Effector memory CD8-positive, alpha-beta T cell (primary cell): ENCODE measurements around the gene DCC.

Source experiments
- ATAC-seq: fragments of 150-1000 bp; cut with Tn5 transposase; replicated peaks from 2 replicates; pipeline ENCODE4 v1.10.0; 2021; ENCODE audit warnings: mild to moderate bottlenecking, moderate library complexity
- DNase-seq, 3 experiments: peaks; one replicate each; pipeline ENCODE4 v3.0.0; 2021
- H3K27ac Mint-ChIP-seq, 2 donors: one replicate each; pipeline ENCODE4 v1.8.0; 2022; ENCODE audit warnings: mild to moderate bottlenecking in 2 of 2, mixed read lengths in 2 of 2, moderate library complexity in 2 of 2
- H3K27me3 Mint-ChIP-seq, 2 donors: one replicate each; pipeline ENCODE4 v1.8.0; 2022; ENCODE audit warnings: mixed read lengths in 2 of 2
- H3K36me3 Mint-ChIP-seq: one replicate; pipeline ENCODE4 v1.8.0; 2022; ENCODE audit warnings: mild to moderate bottlenecking, moderate library complexity, mixed read lengths; ENCODE audit not compliant: insufficient read depth
- H3K4me1 Mint-ChIP-seq, 2 donors: one replicate each; pipeline ENCODE4 v1.8.0; 2022; ENCODE audit warnings: low read depth in 2 of 2, mixed read lengths in 2 of 2
- H3K4me3 Mint-ChIP-seq, 2 donors: one replicate each; pipeline ENCODE4 v1.8.0; 2022; ENCODE audit warnings: mild to moderate bottlenecking in 2 of 2, mixed read lengths in 2 of 2, moderate library complexity in 2 of 2
- H3K9me3 Mint-ChIP-seq, 2 donors: one replicate each; pipeline ENCODE4 v1.8.0; 2022; ENCODE audit warnings: mixed read lengths in 2 of 2

DCC gene

DNA sequence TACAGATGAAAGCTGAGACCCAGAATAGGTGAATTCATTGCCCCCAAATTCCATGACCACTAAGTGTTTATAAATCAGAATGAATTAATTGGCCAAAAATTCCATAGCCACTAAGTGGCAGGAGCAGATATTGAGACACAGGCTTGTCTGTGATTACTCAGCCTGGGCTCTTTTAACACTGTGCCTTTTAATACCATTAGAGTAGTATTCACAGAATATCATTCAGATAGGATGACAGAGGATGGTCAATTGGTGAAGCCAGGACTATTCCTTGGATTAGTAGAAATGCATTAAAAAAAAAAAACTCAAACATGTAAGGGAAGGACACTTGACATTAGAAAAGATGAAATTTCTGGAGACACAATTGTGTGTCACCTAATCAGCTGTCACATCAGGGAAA is 698.6 kb downstream of the DCC start:
- Mint-ChIP-seq H3K4me1 (no peaks in the 10 kb centered on the region), H3K27ac (no peak overlapping the region), H3K4me3 (no peak overlapping the region), H3K27me3 (no peaks in the 10 kb centered on the region), H3K9me3 (peaks cover 6% of the 10 kb centered on the region in 2 donors), H3K36me3 (no peaks in the 10 kb centered on the region)
- DNase-seq (no peak), ATAC-seq (no peak)

DNA sequence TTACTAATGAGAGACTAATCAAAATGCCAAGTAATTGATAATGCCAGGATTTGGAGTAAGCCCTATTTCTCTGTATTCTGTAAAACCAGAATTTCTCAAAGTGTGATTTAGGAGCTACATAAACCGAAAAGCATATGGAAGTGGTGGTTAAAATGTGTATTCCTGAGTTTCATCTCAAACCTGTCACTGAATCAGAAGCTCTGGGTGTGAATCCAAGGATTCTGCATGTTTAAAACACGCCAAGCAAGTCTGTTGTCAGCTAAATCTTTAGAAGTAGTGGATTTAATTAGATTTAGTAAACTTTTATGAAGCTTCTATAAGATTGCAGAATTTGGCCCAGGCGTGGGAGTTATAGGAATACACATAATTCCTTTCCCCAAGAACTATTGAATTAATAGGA is 700.3 kb downstream of the DCC start:
- no peaks in the 10 kb centered on the region for H3K27me3 Mint-ChIP-seq
- no peak overlapping the region for H3K27ac Mint-ChIP-seq
- peaks cover 6% of the 10 kb centered on the region in 2 donors for H3K9me3 Mint-ChIP-seq
- DNase-seq, result no peak
- H3K4me1 Mint-ChIP-seq, result no peaks in the 10 kb centered on the region
- no peak overlapping the region for H3K4me3 Mint-ChIP-seq
- no peaks in the 10 kb centered on the region for H3K36me3 Mint-ChIP-seq
- no peak for ATAC-seq

DNA sequence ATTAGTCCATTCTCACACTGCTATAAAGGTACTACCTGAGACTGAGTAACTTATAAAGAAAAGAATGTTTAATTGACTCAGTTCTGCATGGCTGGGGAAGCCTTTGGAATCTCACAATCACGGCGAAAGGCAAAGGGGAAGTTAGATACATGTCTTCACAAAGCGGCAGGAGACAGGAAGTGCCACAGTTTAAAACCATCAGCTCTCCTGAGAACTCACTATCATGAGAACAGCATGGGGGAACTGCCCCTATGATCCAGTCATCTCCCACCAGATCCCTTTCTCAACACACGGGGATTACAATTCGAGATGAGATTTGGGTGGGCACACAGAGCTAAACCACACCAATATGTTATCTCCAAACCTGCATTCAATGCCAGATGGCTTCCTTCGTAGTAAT is 716.1 kb downstream of the DCC start:
- no peak for ATAC-seq
- H3K4me1 Mint-ChIP-seq, result no peaks in the 10 kb centered on the region
- H3K27me3 Mint-ChIP-seq, result no peaks in the 10 kb centered on the region
- peaks cover 2 to 17% of the 10 kb centered on the region in 2 donors for H3K9me3 Mint-ChIP-seq
- no peak for DNase-seq
- no peak overlapping the region for H3K27ac Mint-ChIP-seq
- H3K4me3 Mint-ChIP-seq, result no peak overlapping the region
- no peaks in the 10 kb centered on the region for H3K36me3 Mint-ChIP-seq

DNA sequence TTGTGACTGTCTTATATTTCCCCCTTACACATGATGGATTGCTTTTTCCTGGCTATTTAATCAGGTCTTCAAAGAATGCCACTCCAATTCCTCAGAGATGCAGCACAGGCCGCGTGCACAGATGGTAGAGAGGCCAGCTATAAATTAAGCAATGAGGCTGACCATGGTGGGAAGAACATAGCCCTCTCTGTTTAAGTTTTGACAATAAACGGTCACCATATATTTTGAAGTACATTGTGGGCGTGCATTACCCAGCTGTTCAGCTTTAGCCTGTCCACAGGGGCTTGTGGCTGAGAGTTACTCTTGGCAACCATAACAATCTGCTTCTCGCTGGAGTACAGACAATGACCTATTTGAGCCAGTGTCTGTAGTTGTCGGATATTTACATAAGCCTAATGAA is 730.8 kb downstream of the DCC start:
- Mint-ChIP-seq H3K27me3 (no peaks in the 10 kb centered on the region), H3K4me3 (no peak overlapping the region), H3K27ac (no peak overlapping the region), H3K36me3 (no peaks in the 10 kb centered on the region), H3K4me1 (no peaks in the 10 kb centered on the region), H3K9me3 (peaks cover 16 to 32% of the 10 kb centered on the region in 2 donors)
- no peak for ATAC-seq
- no peak for DNase-seq

DNA sequence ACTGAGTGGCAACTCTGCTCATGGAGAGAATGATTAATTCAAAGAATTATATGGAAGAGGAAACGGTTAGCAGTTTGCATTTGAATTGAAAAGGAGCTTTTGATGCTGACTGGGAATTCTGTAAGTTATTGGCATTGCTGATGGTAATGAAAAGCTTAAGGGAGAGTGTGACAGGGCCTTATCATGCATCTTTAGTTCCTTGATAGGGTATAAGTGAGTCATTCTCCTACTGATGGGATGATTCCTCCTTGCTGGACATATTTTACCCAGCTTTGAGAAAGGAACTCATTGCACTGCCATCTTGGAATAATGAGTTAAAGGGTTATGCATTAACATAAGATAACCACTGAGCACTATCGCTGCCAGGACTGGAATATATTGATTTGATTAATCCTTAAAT is 740.7 kb downstream of the DCC start:
- Mint-ChIP-seq H3K9me3 (peaks cover 8 to 15% of the 10 kb centered on the region in 2 donors), H3K36me3 (no peaks in the 10 kb centered on the region), H3K27me3 (no peaks in the 10 kb centered on the region), H3K27ac (no peak overlapping the region), H3K4me1 (no peaks in the 10 kb centered on the region), H3K4me3 (no peak overlapping the region)
- ATAC-seq, result no peak
- DNase-seq, result no peak

DNA sequence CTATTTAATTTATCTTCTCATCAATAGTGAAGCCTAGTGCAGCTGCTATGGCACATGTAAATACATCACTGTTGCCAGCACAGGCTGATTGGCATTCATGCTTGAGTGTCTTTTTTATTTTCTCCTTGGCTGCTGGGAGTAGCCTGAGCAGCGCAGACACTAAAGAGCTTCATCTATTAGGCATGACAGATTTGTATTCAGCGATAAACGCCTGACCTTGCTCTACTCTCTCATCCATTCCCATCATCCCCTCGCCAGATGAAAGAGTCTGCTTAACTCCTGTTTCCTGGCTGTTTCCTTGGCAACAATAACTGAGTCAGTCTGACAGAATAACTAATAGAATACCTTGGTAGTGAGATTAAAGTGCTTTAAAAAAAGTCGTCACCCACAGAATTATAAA is 753.6 kb downstream of the DCC start:
- ATAC-seq (no peak), DNase-seq (no peak)
- no peaks in the 10 kb centered on the region for H3K4me1 Mint-ChIP-seq
- H3K4me3 Mint-ChIP-seq, result no peak overlapping the region
- H3K36me3 Mint-ChIP-seq, result no peaks in the 10 kb centered on the region
- H3K9me3 Mint-ChIP-seq, result peaks cover 4 to 14% of the 10 kb centered on the region in 2 donors
- H3K27ac Mint-ChIP-seq, result no peak overlapping the region
- no peaks in the 10 kb centered on the region for H3K27me3 Mint-ChIP-seq

DNA sequence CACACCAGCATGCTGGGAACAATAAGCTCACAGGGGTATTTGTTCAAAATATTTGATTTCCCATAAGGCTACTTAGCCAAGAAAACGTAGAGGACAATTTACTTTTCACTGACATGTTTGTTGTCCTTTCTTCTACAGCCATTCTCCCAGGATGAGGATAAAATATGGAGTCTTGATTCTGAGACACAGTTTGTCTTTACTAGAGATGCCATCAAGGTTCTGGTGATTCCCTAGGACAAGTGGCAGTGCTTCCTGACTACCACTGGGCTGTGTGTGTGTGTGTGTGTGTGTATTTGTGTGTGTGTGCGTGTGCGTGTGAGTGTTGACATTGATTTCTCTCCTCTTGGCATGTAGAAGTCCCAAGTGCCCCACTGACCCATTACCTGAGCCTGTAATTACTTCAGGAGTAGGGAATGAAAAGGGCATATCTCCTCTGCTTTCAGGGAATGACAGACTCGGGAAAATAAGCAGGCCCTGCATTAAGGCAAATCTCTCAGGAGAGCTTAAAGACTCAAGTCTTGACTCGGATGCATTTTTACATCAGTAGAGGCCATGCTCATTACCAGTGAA is 761.6 kb downstream of the DCC start:
- Mint-ChIP-seq H3K9me3 (peaks cover 15 to 16% of the 10 kb centered on the region in 2 donors), H3K4me3 (no peak overlapping the region), H3K27ac (no peak overlapping the region), H3K27me3 (no peaks in the 10 kb centered on the region), H3K36me3 (no peaks in the 10 kb centered on the region), H3K4me1 (no peaks in the 10 kb centered on the region)
- DNase-seq (no peak), ATAC-seq (no peak)

DNA sequence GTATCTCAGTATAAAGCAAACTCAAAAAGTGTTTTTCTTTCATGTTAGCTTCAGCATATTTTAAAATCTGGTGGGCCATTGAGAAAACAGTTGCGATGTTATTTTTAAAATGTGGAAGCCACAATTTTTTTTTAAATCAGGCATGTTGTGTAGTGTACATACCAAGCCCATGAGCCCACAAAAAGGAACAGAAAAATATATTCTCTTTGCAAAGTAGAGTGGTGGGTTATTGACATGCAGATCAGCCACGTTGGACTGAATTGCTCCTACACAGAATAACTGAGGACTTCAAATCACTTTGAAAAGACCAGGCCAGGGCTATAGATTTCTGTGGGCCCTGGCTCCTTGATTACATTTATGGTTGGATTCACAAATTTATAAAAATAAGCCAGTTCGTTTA is 774.4 kb downstream of the DCC start:
- no peaks in the 10 kb centered on the region for H3K27me3 Mint-ChIP-seq

DNA sequence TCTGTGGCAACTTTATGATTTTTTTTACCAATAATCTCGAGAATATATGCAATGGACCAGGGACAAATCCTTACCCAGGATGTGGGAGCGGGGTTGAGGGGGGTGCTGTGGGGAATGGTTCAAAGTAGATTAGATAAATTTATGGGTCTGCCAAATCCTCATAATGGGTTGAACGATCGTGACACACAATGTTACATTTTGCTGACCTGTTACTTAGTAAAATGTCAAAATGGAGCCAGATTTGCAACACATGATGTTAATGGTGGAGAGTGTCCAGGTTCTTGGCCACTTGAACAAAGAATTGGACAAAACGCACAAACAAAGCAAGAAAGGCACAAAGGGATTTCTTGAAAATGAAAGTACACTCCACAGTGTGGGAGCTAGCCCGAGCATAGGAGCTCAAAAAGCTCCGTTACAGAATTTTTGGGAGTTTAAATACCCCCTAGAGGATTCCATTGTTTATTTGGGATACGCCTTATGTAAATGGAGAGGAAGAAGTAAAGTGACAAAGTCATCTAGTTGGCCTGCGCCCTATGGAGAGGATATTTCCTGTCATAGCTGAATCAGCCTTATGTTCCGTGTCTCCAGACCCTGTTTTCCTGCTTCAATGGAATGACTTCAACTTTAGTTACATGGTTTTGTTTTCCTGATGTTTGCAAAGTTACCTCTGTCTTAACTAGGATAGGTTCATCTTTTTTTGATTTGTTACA is 776.0 kb downstream of the DCC start:
- Mint-ChIP-seq H3K36me3 (no peaks in the 10 kb centered on the region), H3K27me3 (no peaks in the 10 kb centered on the region), H3K27ac (no peak overlapping the region), H3K4me3 (no peak overlapping the region), H3K4me1 (no peaks in the 10 kb centered on the region), H3K9me3 (peaks cover 5 to 7% of the 10 kb centered on the region in 2 donors)
- no peak for DNase-seq
- ATAC-seq, result no peak

More for the DNA sequence above, 774.4 kb downstream of the DCC start:
- Mint-ChIP-seq H3K4me3 (no peak overlapping the region), H3K9me3 (peaks cover 7% of the 10 kb centered on the region in 2 donors), H3K36me3 (no peaks in the 10 kb centered on the region), H3K27ac (no peak overlapping the region), H3K4me1 (no peaks in the 10 kb centered on the region)
- DNase-seq, result no peak
- ATAC-seq, result no peak

DNA sequence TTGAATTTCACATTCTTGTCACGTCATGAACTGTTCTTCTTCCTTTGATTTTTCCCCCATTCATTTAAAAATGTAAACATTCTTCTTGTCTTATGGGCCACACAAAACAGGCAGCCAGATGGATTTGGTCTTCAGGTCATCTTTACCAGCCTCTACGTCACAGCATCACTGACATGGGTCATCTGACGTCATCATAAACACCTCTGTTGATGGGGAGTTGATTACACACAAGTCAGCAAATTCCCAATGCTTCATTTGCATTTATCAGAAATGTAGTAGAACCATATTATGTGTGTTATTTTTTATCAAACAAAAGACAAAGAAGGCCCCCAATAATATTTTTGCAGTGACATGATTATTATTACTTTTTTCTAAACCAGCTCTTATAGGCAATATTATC is 777.9 kb downstream of the DCC start:
- Mint-ChIP-seq H3K27me3 (no peaks in the 10 kb centered on the region), H3K4me3 (no peak overlapping the region), H3K36me3 (no peaks in the 10 kb centered on the region), H3K27ac (no peak overlapping the region), H3K9me3 (peaks cover 5 to 7% of the 10 kb centered on the region in 2 donors), H3K4me1 (no peaks in the 10 kb centered on the region)
- ATAC-seq (no peak), DNase-seq (no peak)

DNA sequence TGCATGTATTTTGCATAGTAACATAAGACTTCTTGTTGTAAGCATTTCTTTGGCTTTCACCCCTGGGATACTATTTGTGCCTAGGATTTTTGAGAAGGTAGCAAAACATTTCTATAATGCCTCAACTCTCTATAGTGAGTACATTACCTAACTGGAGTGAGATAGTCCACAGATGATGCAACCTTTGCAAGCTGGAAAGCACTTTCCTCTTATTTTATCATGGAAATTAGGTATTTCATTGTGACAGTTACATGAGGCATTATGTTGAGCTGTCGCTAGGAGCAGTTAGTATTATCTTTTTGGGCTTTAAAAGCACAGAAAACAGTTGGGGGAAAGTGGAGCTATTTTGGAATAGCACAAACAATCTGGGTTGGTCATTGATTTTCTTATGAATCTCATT is 786.2 kb downstream of the DCC start:
- no peak overlapping the region for H3K27ac Mint-ChIP-seq
- ATAC-seq (no peak), DNase-seq (no peak)
- H3K4me1 Mint-ChIP-seq, result no peaks in the 10 kb centered on the region
- H3K9me3 Mint-ChIP-seq, result peaks cover 13 to 19% of the 10 kb centered on the region in 2 donors
- no peaks in the 10 kb centered on the region for H3K36me3 Mint-ChIP-seq
- H3K27me3 Mint-ChIP-seq, result no peaks in the 10 kb centered on the region
- no peak overlapping the region for H3K4me3 Mint-ChIP-seq

DNA sequence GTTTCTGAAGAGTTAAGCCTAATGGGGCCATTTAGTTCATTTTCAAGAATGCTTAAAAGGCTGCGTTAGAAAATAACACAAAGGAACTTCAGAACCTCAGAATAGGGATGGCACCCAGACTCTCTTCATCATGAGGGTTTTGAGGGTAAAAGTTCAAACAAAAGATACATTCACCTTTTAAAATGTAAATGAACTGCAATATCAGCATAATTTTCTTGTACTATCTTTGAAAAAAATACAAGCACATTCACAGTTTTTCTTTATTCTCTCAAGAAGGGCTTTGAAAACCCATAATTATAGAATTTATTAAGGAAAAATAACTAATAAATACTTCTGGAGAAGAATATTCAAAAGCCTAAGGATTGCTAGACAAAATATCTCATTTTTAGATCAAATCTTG is 791.0 kb downstream of the DCC start:
- no peak overlapping the region for H3K4me3 Mint-ChIP-seq
- peaks cover 8 to 13% of the 10 kb centered on the region in 2 donors for H3K9me3 Mint-ChIP-seq
- H3K27me3 Mint-ChIP-seq, result no peaks in the 10 kb centered on the region
- DNase-seq (no peak), ATAC-seq (no peak)
- H3K27ac Mint-ChIP-seq, result no peak overlapping the region
- no peaks in the 10 kb centered on the region for H3K4me1 Mint-ChIP-seq
- H3K36me3 Mint-ChIP-seq, result no peaks in the 10 kb centered on the region

DNA sequence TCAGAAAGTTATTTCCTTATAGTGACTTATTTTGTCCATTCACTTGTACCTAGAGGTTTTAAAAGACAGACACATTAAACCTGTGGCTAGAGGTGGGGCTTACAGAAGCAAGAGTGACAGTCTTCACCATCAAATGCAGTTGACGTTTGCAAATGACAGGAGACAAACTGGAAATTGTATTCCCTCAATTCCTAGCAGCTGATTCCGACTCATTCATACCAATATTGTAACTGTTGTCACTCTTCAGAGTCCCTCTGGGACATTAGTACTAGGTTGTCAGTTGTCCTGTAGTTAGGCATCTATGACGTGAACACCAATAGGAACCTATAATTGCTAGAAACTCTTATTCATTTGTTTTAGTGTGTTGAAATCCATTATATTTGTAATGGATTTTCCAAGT is 794.7 kb downstream of the DCC start:
- peaks cover 8 to 9% of the 10 kb centered on the region in 2 donors for H3K9me3 Mint-ChIP-seq
- H3K4me3 Mint-ChIP-seq, result no peak overlapping the region
- ATAC-seq, result no peak

DNA sequence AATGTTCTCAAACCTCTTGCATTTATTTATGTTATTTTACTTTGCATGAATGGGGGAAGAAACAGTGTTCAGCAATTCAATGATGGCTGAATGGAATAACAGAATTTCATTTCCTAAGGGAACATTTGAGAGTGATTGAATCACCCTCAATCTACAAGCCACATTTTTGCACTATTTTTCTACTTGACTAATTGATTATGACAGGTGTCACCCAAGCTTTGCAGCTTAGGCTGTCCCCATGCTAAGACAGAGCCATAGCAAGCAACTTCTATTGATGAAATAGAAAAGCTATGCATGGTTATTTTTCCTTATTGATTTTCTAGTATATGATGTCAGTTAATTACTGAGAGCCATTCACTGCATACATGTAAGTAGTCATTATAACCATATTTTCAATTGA is 795.7 kb downstream of the DCC start:
- no peak for DNase-seq
- Mint-ChIP-seq H3K4me1 (no peaks in the 10 kb centered on the region), H3K27ac (no peak overlapping the region), H3K36me3 (no peaks in the 10 kb centered on the region), H3K27me3 (no peaks in the 10 kb centered on the region), H3K9me3 (peaks cover 4 to 6% of the 10 kb centered on the region in 2 donors), H3K4me3 (no peak overlapping the region)
- no peak for ATAC-seq

More for the DNA sequence above, 794.7 kb downstream of the DCC start:
- Mint-ChIP-seq H3K27ac (no peak overlapping the region), H3K4me1 (no peaks in the 10 kb centered on the region), H3K36me3 (no peaks in the 10 kb centered on the region), H3K27me3 (no peaks in the 10 kb centered on the region)
- DNase-seq, result no peak
